ENCODE data around the gene FETUB. TPM values are rescaled to one million over a fixed set of nuclear protein-coding genes. Genes with fewer than 3 reads are reported as not detected.

The FETUB gene
- total and polyA plus RNA-seq, 2 donors (not counting 3 experiments of a cell fraction or from before 2014, with no cell fraction given) = not detected

DNA sequence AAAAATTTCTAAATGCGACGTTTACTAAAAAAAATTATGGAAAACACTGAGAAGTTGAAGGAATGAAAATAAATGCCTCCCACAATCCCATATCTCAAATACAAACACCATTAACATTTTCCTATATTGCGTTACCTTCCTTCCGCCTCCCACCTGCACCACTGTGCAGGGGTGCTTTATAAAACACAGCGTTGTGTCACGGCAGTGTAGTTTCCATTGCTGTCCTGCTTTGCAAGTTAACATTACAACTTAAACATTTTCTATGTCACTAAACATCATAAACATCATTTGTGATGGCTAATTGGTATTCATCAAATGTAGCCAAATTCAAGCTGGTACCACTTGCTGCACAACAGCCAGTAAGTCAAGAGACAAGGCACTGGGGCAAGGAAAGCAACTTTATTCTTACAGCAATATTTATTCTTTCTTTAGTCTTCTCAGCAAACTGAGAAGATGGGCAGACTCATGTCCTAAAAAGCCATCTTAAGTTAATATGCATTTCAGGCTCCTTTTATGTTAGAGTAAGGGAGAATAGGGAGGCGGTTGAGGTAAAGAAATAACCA is 12.3 kb upstream of the FETUB start:
- H3K27ac ChIP-seq (ENCODE audit: insufficient read depth, low read depth, low read length) = no peak overlapping the region
- H3K4me1 ChIP-seq (ENCODE audit: control insufficient read depth, extremely low read depth, insufficient read depth, low read length) = no peaks in the 10 kb centered on the region
- dilution Hi-C loops (cut with MboI; ENCODE audit: extremely low pct_ligation_motif_present, low sequenced_read_pairs) (no loop called here), intact Hi-C loops (cut with micrococcal nuclease) (no loop called here)
- H3K9me1 ChIP-seq (replicated peaks; ENCODE audit: control insufficient read depth, extremely low read depth, insufficient read depth, low read length) = no peaks in the 10 kb centered on the region
- ChIA-PET POLR2A (no interaction called here), CTCF (no interaction called here)
- H3K36me3 ChIP-seq (ENCODE audit: control insufficient read depth in 2 of 2, extremely low read depth in 1 of 2, insufficient read depth in 2 of 2, low read length in 2 of 2) = no peaks in the 10 kb centered on the region
- H3K79me2 ChIP-seq (ENCODE audit: control insufficient read depth, insufficient read depth, low read length) = no peaks in the 10 kb centered on the region
- H3K4me3 ChIP-seq (replicated peaks in 1 of 3; ENCODE audit: insufficient read depth in 1 of 3, low read depth in 1 of 3, low read length in 3 of 3) = no peak overlapping the region
- H2AFZ ChIP-seq (ENCODE audit: low read depth, low read length) = no peak overlapping the region
- no peak for FAIRE-seq
- TF ChIP-seq MYC (IDR thresholded peaks at IDR 0.05; ENCODE audit: low read depth, low read length) (no peak), POLR2AphosphoS5 (IDR thresholded peaks at IDR 0.05; ENCODE audit: insufficient read depth, low read depth, low read length) (no peak), JUN (IDR thresholded peaks at IDR 0.05; ENCODE audit: borderline replicate concordance, insufficient read depth, insufficient read length, low read depth) (no peak), POLR2A (IDR thresholded peaks at IDR 0.05; ENCODE audit: low read depth, low read length) (no peak), FOS (IDR thresholded peaks at IDR 0.05; ENCODE audit: borderline replicate concordance, insufficient read depth, low read length) (no peak), EZH2 (IDR thresholded peaks at IDR 0.05; ENCODE audit: borderline replicate concordance, low read depth, low read length, severe bottlenecking) (no peak), CTCF (IDR thresholded peaks at IDR 0.05; ENCODE audit: extremely low read depth in 1 of 2, insufficient read depth in 1 of 2, low read depth in 1 of 2, low read length in 2 of 2) (no peak), MAX (IDR thresholded peaks at IDR 0.05; ENCODE audit: insufficient read depth, insufficient read length) (no peak), GATA2 (IDR thresholded peaks at IDR 0.05; ENCODE audit: insufficient read depth, insufficient read length, low read depth, low read length) (no peak)
- no TSS peak for BruUV-seq (replicated peaks)
- H3K9ac ChIP-seq (replicated peaks; ENCODE audit: extremely low read depth, insufficient read depth, low read length) = no peak overlapping the region
- no peak overlapping the region for H3K4me2 ChIP-seq (ENCODE audit: insufficient read depth, low read length)
- no peaks in the 10 kb centered on the region for H4K20me1 ChIP-seq (replicated peaks; ENCODE audit: control insufficient read depth, extremely low read depth, insufficient read depth, low read length)
- no peaks in the 10 kb centered on the region for H3K9me3 ChIP-seq (replicated peaks; ENCODE audit: control insufficient read depth, insufficient read depth, low read length)
- no peaks in the 10 kb centered on the region for H3K27me3 ChIP-seq (ENCODE audit: control insufficient read depth in 2 of 2, insufficient read depth in 2 of 2, low read length in 2 of 2)
- no peak for DNase-seq (ENCODE audit: low read depth, low spot score)

Measured in endothelial cell of umbilical vein (primary cell).